ENCODE data around the gene TRMT6.

DNA sequence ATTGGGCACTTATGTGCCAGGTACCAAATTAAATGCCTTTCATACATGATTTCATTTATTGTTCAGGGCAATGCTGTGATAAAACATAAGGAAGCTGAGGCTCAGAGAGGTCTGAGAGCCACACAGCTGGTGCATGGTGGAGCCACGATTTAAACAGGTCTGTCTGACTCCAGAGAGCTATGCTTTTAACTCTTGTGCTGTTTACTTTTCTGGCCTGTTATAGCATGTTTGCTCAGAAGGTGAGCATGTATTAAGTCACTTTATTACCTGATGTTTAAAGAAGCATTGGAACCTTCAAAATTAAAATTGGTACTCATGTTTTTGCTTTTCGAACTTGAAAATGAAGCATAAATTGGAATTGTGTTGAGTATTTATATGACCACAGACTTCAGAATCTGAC lies 26.9 kb upstream of the TRMT6 start:
- TF ChIP-seq CTCF (IDR thresholded peaks at IDR 0.05 in 4 of 5, conservative IDR thresholded peaks at IDR 0.05 in 1 of 5) (no peak), POLR2A (IDR thresholded peaks at IDR 0.05) (no peak)
